Breast epithelium (tissue), 3 donors: Measurements from ENCODE around the gene SCN1A.
"Not testable (repeated sequence)": the region's sequence is repeated elsewhere in the genome, so short reads cannot be mapped to it uniquely, and the experiment has no call there.

Experiments
- CTCF ChIP-seq, 3 donors: fragments of 450-650 bp; IDR thresholded peaks; one replicate each; pipeline ENCODE4 v1.5.1; 2016 to 2017; ENCODE audit warnings: antibody characterized with exemption in 3 of 3, mild to moderate bottlenecking in 3 of 3, moderate library complexity in 3 of 3
- POLR2AphosphoS5 ChIP-seq, 3 donors: sonication (generic); formaldehyde crosslinking; IDR thresholded peaks; one replicate each; pipeline ENCODE4 v1.6.1; 2017; ENCODE audit warnings: antibody characterized with exemption in 3 of 3

DNA sequence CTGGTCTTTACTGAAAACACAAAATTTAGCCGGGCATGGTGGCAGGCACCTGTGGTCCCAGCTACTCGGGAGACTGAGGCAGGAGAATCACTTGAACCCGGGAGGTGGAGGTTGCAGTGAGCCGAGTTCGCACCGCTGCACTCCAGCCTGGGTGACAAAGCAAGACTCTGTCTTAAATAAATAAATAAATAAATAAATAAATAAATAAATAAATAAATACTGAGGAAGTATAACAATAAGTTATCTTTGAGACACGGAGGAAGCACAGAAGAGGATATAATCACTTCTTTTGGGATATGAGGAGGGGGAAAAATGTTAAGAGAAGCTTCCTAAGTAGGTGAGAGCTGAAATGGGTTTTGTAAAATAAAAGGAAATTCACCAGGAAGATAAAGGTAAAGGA lies 24.5 kb downstream of the SCN1A start:
- not testable (repeated sequence) for TF ChIP-seq POLR2AphosphoS5, CTCF (IDR thresholded peaks at IDR 0.05)
